ENCODE data around the gene SPEM3.
A peak's percentile ranks its signal among the peaks of the same experiment; 100 is the strongest.

The SPEM3 gene

GRCh38 chr17:7437950-7438614 lies 9.4 kb downstream of the SPEM3 start:
- no peak for TF ChIP-seq CTCF (IDR thresholded peaks at IDR 0.05; ENCODE audit: insufficient read depth, low read length, missing control alignments)
- H3K4me3 ChIP-seq (ENCODE audit: low read depth, low read length) = peak overlapping the region; percentile 47
- ChIA-PET POLR2A (interaction anchor here (1.3 to 1.8 kb wide), 2 partner anchors 42 to 46 kb away, joined by 5 to 6 read pairs; partner anchors contain the start of genes POLR2A and ZBTB4), CTCF (interaction anchor here (0.9 to 5.3 kb wide), 8 partner anchors 10 to 123 kb away, joined by 3 to 62 read pairs (median 6); partner anchors contain the start of genes CHRNB1, SLC35G6, SPEM1 and TMEM95)
- DNase-seq (ENCODE audit: low read depth, low spot score) = no peak

GRCh38 chr17:7438656-7439460 lies 10.2 kb downstream of the SPEM3 start:
- POLR2A ChIA-PET = interaction anchor here (1.3 kb wide), 1 partner anchor 46 kb away, joined by 5 read pairs; the partner anchor contains the start of gene POLR2A
- H3K4me3 ChIP-seq (ENCODE audit: low read depth, low read length) = peak overlapping the region; percentile 38

GRCh38 chr17:7439462-7440112 lies 10.9 kb downstream of the SPEM3 start, which contains the start of gene FGF11:
Gene FGF11 (plus strand): TSS chr17:7439512. CDS start chr17:7439621, 109 bp downstream.
- ChIA-PET POLR2A (interaction anchor here (2.1 kb wide), 1 partner anchor 36 kb away, joined by 6 read pairs; the partner anchor contains the start of gene TMEM256), CTCF (interaction anchor here (1.0 to 5.3 kb wide), 6 partner anchors 38 to 121 kb away, joined by 3 to 52 read pairs (median 5); partner anchors contain the start of gene TMEM95)
- no peak for DNase-seq (ENCODE audit: low read depth, low spot score)
- no peak for TF ChIP-seq CTCF (IDR thresholded peaks at IDR 0.05; ENCODE audit: insufficient read depth, low read length, missing control alignments)
- peak within 1 kb of the TSS; percentile 47 for H3K4me3 ChIP-seq (ENCODE audit: low read depth, low read length)

More at GRCh38 chr17:7438656-7439460, 10.2 kb downstream of the SPEM3 start:
- no peak for TF ChIP-seq CTCF (IDR thresholded peaks at IDR 0.05; ENCODE audit: insufficient read depth, low read length, missing control alignments)
- CTCF ChIA-PET = interaction anchor here (0.9 to 5.3 kb wide), 6 partner anchors 9 to 122 kb away, joined by 3 to 62 read pairs (median 5); partner anchors contain the start of genes CHRNB1, SLC35G6 and TMEM95
- no peak for DNase-seq (ENCODE audit: low read depth, low spot score)

GRCh38 chr17:7440113-7440833 lies 11.6 kb downstream of the SPEM3 start:
- ChIA-PET CTCF (interaction anchor here (0.9 to 3.1 kb wide), 6 partner anchors 19 to 121 kb away, joined by 3 to 16 read pairs (median 4); partner anchors contain the start of gene TMEM95), POLR2A (interaction anchor here (0.6 to 2.1 kb wide), 3 partner anchors 36 to 44 kb away, joined by 3 to 6 read pairs (median 6); partner anchors contain the start of genes POLR2A, TMEM256 and ZBTB4)
- DNase-seq (ENCODE audit: low read depth, low spot score) = no peak
- peak overlapping the region; percentile 38 for H3K4me3 ChIP-seq (ENCODE audit: low read depth, low read length)
- TF ChIP-seq CTCF (IDR thresholded peaks at IDR 0.05; ENCODE audit: insufficient read depth, low read length, missing control alignments) = no peak

- peak overlapping the region; percentile 38 for H3K4me3 ChIP-seq (ENCODE audit: low read depth, low read length)
- DNase-seq (ENCODE audit: low read depth, low spot score) = no peak
- ChIA-PET POLR2A (interaction anchor here (0.6 to 2.1 kb wide), 5 partner anchors 37 to 75 kb away, joined by 3 to 6 read pairs (median 3); partner anchors contain the start of genes POLR2A, TMEM256 and ZBTB4), CTCF (interaction anchor here (0.9 to 3.1 kb wide), 9 partner anchors 14 to 247 kb away, joined by 3 to 16 read pairs (median 3); partner anchors contain the start of genes TMEM95, TP53 and WRAP53)
- peak; percentile 9 for TF ChIP-seq CTCF (IDR thresholded peaks at IDR 0.05; ENCODE audit: insufficient read depth, low read length, missing control alignments)
Measured at GRCh38 chr17:7440834-7441195, 12.2 kb downstream of the SPEM3 start.
